Sigmoid colon (tissue), 7 donors: ENCODE data around the gene EEA1. TPM values are rescaled to one million over a fixed set of nuclear protein-coding genes. Genes with fewer than 3 reads are reported as not detected.

ENCODE experiments used
- DNase-seq: peaks from one replicate; pipeline ENCODE4 v3.0.0-alpha.2; 2019
- H3K27ac ChIP-seq, 4 donors: fragments of 200-600 bp; sonication (generic); one replicate each; pipeline ENCODE4 v1.5.1; 2016 to 2019; ENCODE audit warnings: mild to moderate bottlenecking in 1 of 4
- H3K27me3 ChIP-seq, 3 donors: fragments of 200-600 bp; sonication (generic); one replicate each; pipeline ENCODE4 v1.5.1; 2019; ENCODE audit warnings: mild to moderate bottlenecking in 1 of 3
- H3K36me3 ChIP-seq, 4 donors: fragments of 200-600 bp; sonication (generic); one replicate each; pipeline ENCODE4 v1.5.1; 2016 to 2019
- H3K4me1 ChIP-seq, 4 donors: fragments of 200-600 bp; sonication (generic); one replicate each; pipeline ENCODE4 v1.5.1; 2017 to 2019
- H3K4me3 ChIP-seq, 4 donors: fragments of 200-600 bp; sonication (generic); one replicate each; pipeline ENCODE4 v1.5.1; 2017 to 2019; ENCODE audit warnings: mild to moderate bottlenecking in 2 of 4, moderate library complexity in 1 of 4
- H3K9me3 ChIP-seq, 4 donors: fragments of 200-600 bp in 3 of 4; sonication (generic) in 3 of 4; one replicate each; pipeline versions ENCODE4 v1.5.1 to v1.6.1; 2013 to 2019
- CTCF ChIP-seq, 4 experiments: fragments of 450-650 bp in 3 of 4; fragments of 200-600 bp in 1 of 4; IDR thresholded peaks; one replicate each; pipeline ENCODE4 v1.5.1; 2016 to 2019; ENCODE audit warnings: antibody characterized with exemption in 4 of 4, mild to moderate bottlenecking in 3 of 4, moderate library complexity in 2 of 4
- EP300 ChIP-seq, 4 donors: sonication (generic); formaldehyde crosslinking; IDR thresholded peaks; one replicate each; pipeline ENCODE4 v1.6.1; 2017; ENCODE audit warnings: antibody characterized with exemption in 4 of 4
- POLR2A ChIP-seq, 2 donors: fragments of 450-650 bp; IDR thresholded peaks; one replicate each; pipeline ENCODE4 v1.6.1; 2016; ENCODE audit warnings: antibody characterized with exemption in 2 of 2, mild to moderate bottlenecking in 2 of 2, moderate library complexity in 2 of 2
- POLR2AphosphoS5 ChIP-seq, 4 donors: sonication (generic); formaldehyde crosslinking; IDR thresholded peaks; one replicate each; pipeline ENCODE4 v1.6.1; 2017; ENCODE audit warnings: antibody characterized with exemption in 4 of 4
- WGBS, 2 donors: extraction: QIAGEN DNeasy Blood & Tissue Kit; methylation state at CpG; one replicate each; pipeline ENCODE4 v1.1.7; 2013; 5-methylcytosine and 5-hydroxymethylcytosine counted together
- intact Hi-C: fragments of 100-400 bp; cut with DNase I; formaldehyde crosslinking; loops from one replicate; pipeline ENCODE4 v1.15.1; 2023
- polyA plus RNA-seq, 3 donors: library from polyadenylated mRNA; stranded (reverse); fragments of 200-250 nt; gene quantifications; one replicate each; pipeline ENCODE4 v1.2.3, GENCODE V29; 2013
- total RNA-seq, 4 donors: library from RNA; depleted of rRNA; stranded (reverse); fragments of >200 nt; gene quantifications; one replicate each; pipeline ENCODE4 v1.1.0, GENCODE V29; 2016
- donor health status: healthy with polysubstance abuse.
- donor health status: Bipolar disorder and iron deficiency.
- donor health status: healthy.

The EEA1 gene
- total and polyA plus RNA-seq, 7 donors = 3.0 to 40.2 (median 17.9) TPM

GRCh38 chr12:92785563-92785950 lies 143.5 kb downstream of the EEA1 start:
- no peaks in the 10 kb centered on the region for H3K9me3 ChIP-seq
- no peak for DNase-seq
- 69 to 92% methylated on average over 1 of the region's 1 CpG for WGBS, 2 donors
- TF ChIP-seq EP300 (IDR thresholded peaks at IDR 0.05) (no peak), POLR2A (IDR thresholded peaks at IDR 0.05) (no peak), CTCF (IDR thresholded peaks at IDR 0.05) (no peak), POLR2AphosphoS5 (IDR thresholded peaks at IDR 0.05) (no peak)
- H3K36me3 ChIP-seq = peaks cover 0 to 18% (median 5%) of the 10 kb centered on the region in 4 donors
- no peaks in the 10 kb centered on the region for H3K27me3 ChIP-seq
- no peak overlapping the region for H3K27ac ChIP-seq
- intact Hi-C loops = loop anchor here (5.0 kb wide), 2 partner anchors 142 to 612 kb away; partner anchors contain the start of gene EEA1
- no peak overlapping the region for H3K4me3 ChIP-seq
- H3K4me1 ChIP-seq = peaks cover 0 to 8% (median 0%) of the 10 kb centered on the region in 4 donors

GRCh38 chr12:92784797-92785562 lies 144.1 kb downstream of the EEA1 start:
- Histone ChIP-seq H3K4me1 (peaks cover 0 to 8% (median 0%) of the 10 kb centered on the region in 4 donors), H3K27me3 (no peaks in the 10 kb centered on the region), H3K4me3 (no peak overlapping the region), H3K36me3 (peaks cover 0 to 22% (median 5%) of the 10 kb centered on the region in 4 donors), H3K9me3 (no peaks in the 10 kb centered on the region), H3K27ac (no peak overlapping the region)
- WGBS, 2 donors = 64 to 86% methylated on average over 1 of the region's 1 CpG
- TF ChIP-seq CTCF (IDR thresholded peaks at IDR 0.05) (peak in 3 of 4 experiments; percentile 28 to 53 (median 35)), POLR2AphosphoS5 (IDR thresholded peaks at IDR 0.05) (no peak)
- intact Hi-C loops = loop anchor here (5.0 kb wide), 2 partner anchors 142 to 612 kb away; partner anchors contain the start of gene EEA1
- DNase-seq = no peak

GRCh38 chr12:92784356-92784755 lies 144.7 kb downstream of the EEA1 start:
- Histone ChIP-seq H3K4me1 (peaks cover 0 to 8% (median 0%) of the 10 kb centered on the region in 4 donors), H3K9me3 (no peaks in the 10 kb centered on the region), H3K36me3 (peaks cover 0 to 29% (median 2%) of the 10 kb centered on the region in 4 donors), H3K27ac (no peak overlapping the region), H3K4me3 (no peak overlapping the region), H3K27me3 (no peaks in the 10 kb centered on the region)
- 68 to 83% methylated on average over 1 of the region's 1 CpG for WGBS, 2 donors
- intact Hi-C loops = no loop called here
- DNase-seq = no peak
- no peak for TF ChIP-seq EP300 (IDR thresholded peaks at IDR 0.05)
- no peak for TF ChIP-seq CTCF (IDR thresholded peaks at IDR 0.05)
- TF ChIP-seq POLR2A (IDR thresholded peaks at IDR 0.05) = no peak
- no peak for TF ChIP-seq POLR2AphosphoS5 (IDR thresholded peaks at IDR 0.05)

- no peak for DNase-seq
- TF ChIP-seq POLR2A (IDR thresholded peaks at IDR 0.05) (no peak), CTCF (IDR thresholded peaks at IDR 0.05) (no peak), POLR2AphosphoS5 (IDR thresholded peaks at IDR 0.05) (no peak), EP300 (IDR thresholded peaks at IDR 0.05) (no peak)
Observed at GRCh38 chr12:92779902-92780301, 149.2 kb downstream of the EEA1 start.

More at GRCh38 chr12:92779902-92780301, 149.2 kb downstream of the EEA1 start:
- intact Hi-C loops = no loop called here
- 75 to 86% methylated on average over 1 of the region's 1 CpG for WGBS, 2 donors
- Histone ChIP-seq H3K27me3 (no peaks in the 10 kb centered on the region), H3K4me3 (no peak overlapping the region), H3K36me3 (peaks cover 0 to 70% (median 9%) of the 10 kb centered on the region in 4 donors), H3K4me1 (peaks cover 0 to 7% (median 0%) of the 10 kb centered on the region in 4 donors), H3K27ac (no peak overlapping the region), H3K9me3 (no peaks in the 10 kb centered on the region)
